T-cell (primary cell): Measurements from ENCODE around the gene ASS1. TPM values are rescaled to one million over a fixed set of nuclear protein-coding genes. Genes with fewer than 3 reads are reported as not detected.

ENCODE experiments used
- ATAC-seq, 4 experiments: fragments of 200-7000 bp in 3 of 4; fragments of 150-1000 bp in 1 of 4; cut with Tn5 transposase; replicated peaks in 1 of 4; 1 replicate in 3 of 4; 2 replicates in 1 of 4; pipeline ENCODE4 v1.10.0; 2021; ENCODE audit warnings: moderate library complexity in 3 of 4, mild to moderate bottlenecking in 2 of 4, moderate number of reproducible peaks in 1 of 4
- CTCF ChIA-PET, 2 donors: fragments of 300-600 bp; sonication (Branson Sonifier 250); formaldehyde crosslinking; loops; one replicate each; lab custom pipeline; 2022; ENCODE audit warnings: antibody characterized with exemption in 2 of 2; lab: Charles Lee
- POLR2A ChIA-PET, 2 donors: fragments of 300-600 bp; sonication (Branson Sonifier 250); formaldehyde crosslinking; loops; one replicate each; lab custom pipeline; 2022; ENCODE audit warnings: antibody characterized with exemption in 2 of 2; lab: Charles Lee
- DNase-seq, 35 experiments: peaks; one replicate each; pipeline versions ENCODE4 v3.0.0 to v3.0.0-alpha.2; 2013 to 2023
- H3K27ac ChIP-seq: one replicate; pipeline ENCODE4 v1.5.1; 2013; ENCODE audit warnings: low read length
- H3K27me3 ChIP-seq, 2 experiments: replicated peaks in 1 of 2; 1 replicate in 1 of 2; 2 replicates in 1 of 2; pipeline versions ENCODE4 v1.6.1 to v1.7.0; 2013; ENCODE audit warnings: low read length in 1 of 2, mixed read lengths in 1 of 2; ENCODE audit not compliant: control insufficient read depth in 2 of 2, insufficient read depth in 2 of 2; ENCODE audit errors: extremely low read depth in 1 of 2
- H3K36me3 ChIP-seq, 2 donors: 1 replicate in 1 of 2; 2 replicates in 1 of 2; pipeline versions ENCODE4 v1.6.1 to v1.7.0; 2013; ENCODE audit warnings: low read length in 1 of 2; ENCODE audit not compliant: control insufficient read depth in 2 of 2, insufficient read depth in 1 of 2; ENCODE audit errors: extremely low read depth in 1 of 2
- H3K4me1 ChIP-seq, 2 experiments: 1 replicate in 1 of 2; 2 replicates in 1 of 2; pipeline versions ENCODE4 v1.6.1 to v1.7.0; 2013; ENCODE audit warnings: low read length in 2 of 2, mixed read lengths in 1 of 2; ENCODE audit not compliant: insufficient read depth in 2 of 2, control insufficient read depth in 1 of 2; ENCODE audit errors: extremely low read depth in 1 of 2
- H3K4me3 ChIP-seq, 2 donors: 1 replicate in 1 of 2; 2 replicates in 1 of 2; pipeline versions ENCODE4 v1.5.1 to v1.7.0; 2013; ENCODE audit warnings: mild to moderate bottlenecking in 2 of 2, low read length in 1 of 2, moderate library complexity in 1 of 2; ENCODE audit not compliant: control insufficient read depth in 1 of 2; ENCODE audit errors: extremely low read depth in 1 of 2
- H3K9me3 ChIP-seq: 2 replicates; pipeline ENCODE4 v1.7.0; 2013
- H3K27ac Mint-ChIP-seq, 2 donors: one replicate each; pipeline ENCODE4 v1.8.0; 2020 to 2021; ENCODE audit warnings: mild to moderate bottlenecking in 2 of 2, mixed read lengths in 2 of 2
- H3K27me3 Mint-ChIP-seq, 2 donors: one replicate each; pipeline ENCODE4 v1.8.0; 2021 to 2022; ENCODE audit warnings: mixed read lengths in 2 of 2
- H3K36me3 Mint-ChIP-seq: one replicate; pipeline ENCODE4 v1.8.0; 2021; ENCODE audit warnings: mixed read lengths
- H3K4me1 Mint-ChIP-seq, 3 donors: one replicate each; pipeline ENCODE4 v1.8.0; 2020 to 2022; ENCODE audit warnings: mixed read lengths in 3 of 3, mild to moderate bottlenecking in 1 of 3
- H3K4me3 Mint-ChIP-seq, 3 donors: one replicate each; pipeline ENCODE4 v1.8.0; 2020 to 2022; ENCODE audit warnings: mild to moderate bottlenecking in 3 of 3, mixed read lengths in 3 of 3, moderate library complexity in 3 of 3
- H3K9me3 Mint-ChIP-seq, 3 donors: one replicate each; pipeline ENCODE4 v1.8.0; 2020 to 2022; ENCODE audit warnings: mixed read lengths in 3 of 3
- WGBS: methylation state at CpG from one replicate; pipeline ENCODE4 v1.1.5; 2013; ENCODE audit warnings: missing lambda C conversion rate; ENCODE audit not compliant: insufficient coverage; 5-methylcytosine and 5-hydroxymethylcytosine counted together
- total RNA-seq, 35 experiments: library from RNA in 6 of 35; stranded (reverse) in 6 of 35; fragments of 120-200 nt in 1 of 35; gene quantifications; one replicate each; pipeline versions ENCODE4 v1.2.1 to v1.2.4 and lab custom pipeline; 2013 to 2026

Gene ASS1
- total RNA-seq, 5 donors from 2014 or later (not counting 1 experiment from before 2014, with no cell fraction given) = 0.92 to 2.1 (median 1.2) TPM; not detected in 2

DNA sequence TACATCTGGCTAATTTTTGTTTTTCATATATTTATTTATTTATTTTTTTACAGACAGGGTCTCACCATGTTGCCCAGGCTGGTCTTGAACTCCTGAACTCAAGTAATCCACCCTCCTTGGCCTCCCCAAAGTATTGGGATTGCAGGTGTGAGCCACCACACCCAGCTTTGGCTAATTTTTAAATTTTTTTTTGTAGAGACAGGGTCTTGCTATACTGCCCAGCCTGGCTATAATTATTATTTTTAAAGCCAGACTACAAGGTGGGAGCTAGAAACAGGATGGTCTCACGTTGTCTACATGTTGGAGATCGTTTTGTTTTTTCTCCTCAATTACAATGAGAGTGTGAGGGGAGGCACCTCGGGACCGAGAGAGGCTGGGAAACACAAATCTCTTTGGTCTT, 23.8 kb downstream of the ASS1 start:
- peaks cover 34 to 70% of the 10 kb centered on the region in 2 donors for H3K27me3 Mint-ChIP-seq
- no peaks in the 10 kb centered on the region for H3K36me3 ChIP-seq
- no peak overlapping the region for H3K27ac Mint-ChIP-seq
- H3K9me3 ChIP-seq = no peaks in the 10 kb centered on the region
- H3K4me1 Mint-ChIP-seq = no peaks in the 10 kb centered on the region
- no peaks in the 10 kb centered on the region for H3K9me3 Mint-ChIP-seq
- no peak overlapping the region for H3K27ac ChIP-seq
- no peak overlapping the region for H3K4me3 Mint-ChIP-seq
- H3K4me3 ChIP-seq = no peak overlapping the region
- no peaks in the 10 kb centered on the region for H3K36me3 Mint-ChIP-seq
- peaks cover 12 to 92% of the 10 kb centered on the region in 2 experiments for H3K27me3 ChIP-seq
- H3K4me1 ChIP-seq = no peaks in the 10 kb centered on the region
- 7% methylated on average over 2 of the region's 4 CpGs for WGBS
- no peak for ATAC-seq
- ChIA-PET POLR2A (no interaction called here), CTCF (no interaction called here)
- no peak for DNase-seq

DNA sequence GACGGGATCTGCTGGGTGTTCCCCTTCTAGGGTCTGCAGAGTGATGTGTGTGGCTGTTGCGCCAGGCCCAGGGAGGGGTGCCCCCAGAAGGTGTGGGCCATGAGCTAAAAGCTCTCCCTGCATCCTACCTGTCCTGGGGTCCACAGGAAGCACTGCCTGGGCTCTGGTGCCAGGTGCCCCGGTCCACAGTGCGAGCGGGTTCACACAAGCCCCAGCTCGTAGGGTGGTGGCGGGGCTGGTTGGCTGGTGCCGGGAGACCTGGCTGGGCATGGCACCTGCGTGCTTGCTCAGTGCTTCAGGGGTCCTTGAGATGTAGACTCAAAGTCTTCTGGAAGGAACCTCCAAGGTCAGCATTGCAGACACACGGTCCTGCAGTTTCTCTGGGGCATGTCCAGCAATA, 25.5 kb downstream of the ASS1 start:
- Histone ChIP-seq H3K27ac (no peak overlapping the region), H3K9me3 (no peaks in the 10 kb centered on the region), H3K4me3 (no peak overlapping the region), H3K4me1 (no peaks in the 10 kb centered on the region), H3K27me3 (peaks cover 13 to 91% of the 10 kb centered on the region in 2 experiments), H3K36me3 (no peaks in the 10 kb centered on the region)
- ATAC-seq (no peak), DNase-seq (no peak)
- Mint-ChIP-seq H3K4me3 (no peak overlapping the region), H3K4me1 (peaks cover 0 to 2% (median 0%) of the 10 kb centered on the region in 3 donors), H3K27ac (no peak overlapping the region), H3K9me3 (no peaks in the 10 kb centered on the region), H3K27me3 (peaks cover 26 to 69% of the 10 kb centered on the region in 2 donors), H3K36me3 (no peaks in the 10 kb centered on the region)
- POLR2A ChIA-PET = no interaction called here
- 91% methylated on average over 8 of the region's 10 CpGs for WGBS
- CTCF ChIA-PET = no interaction called here

DNA sequence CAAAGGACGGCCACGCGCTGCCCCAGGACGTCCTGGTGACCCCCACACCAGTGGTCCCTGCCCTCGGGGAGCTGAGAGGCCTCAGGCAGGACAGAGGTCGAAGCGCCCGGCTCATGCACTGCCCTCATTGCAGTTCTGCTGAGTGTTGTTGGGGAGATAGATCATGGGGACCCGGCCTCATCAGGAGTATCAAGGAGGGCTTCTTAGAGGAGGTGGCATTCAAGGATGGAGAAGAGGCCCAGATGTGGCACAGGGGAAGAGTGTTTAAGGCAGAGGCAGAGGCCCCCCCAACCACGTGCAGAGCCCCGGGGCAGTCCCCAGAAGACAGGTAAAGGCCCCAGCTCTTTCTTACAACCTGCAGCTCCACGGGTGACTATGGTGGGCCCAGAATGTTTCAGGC, 26.2 kb downstream of the ASS1 start:
- no peak overlapping the region for H3K27ac Mint-ChIP-seq
- H3K27me3 Mint-ChIP-seq = peaks cover 26 to 72% of the 10 kb centered on the region in 2 donors
- CTCF ChIA-PET = no interaction called here
- peaks cover 0 to 2% (median 0%) of the 10 kb centered on the region in 3 donors for H3K4me1 Mint-ChIP-seq
- no peaks in the 10 kb centered on the region for H3K36me3 ChIP-seq
- ATAC-seq (no peak), DNase-seq (no peak)
- H3K4me3 Mint-ChIP-seq = no peak overlapping the region
- no peak overlapping the region for H3K27ac ChIP-seq
- peaks cover 13 to 87% of the 10 kb centered on the region in 2 experiments for H3K27me3 ChIP-seq
- no peaks in the 10 kb centered on the region for H3K9me3 ChIP-seq
- POLR2A ChIA-PET = no interaction called here
- H3K36me3 Mint-ChIP-seq = no peaks in the 10 kb centered on the region
- no peak overlapping the region for H3K4me3 ChIP-seq
- H3K9me3 Mint-ChIP-seq = no peaks in the 10 kb centered on the region
- WGBS = 65% methylated on average over 9 of the region's 12 CpGs
- no peaks in the 10 kb centered on the region for H3K4me1 ChIP-seq

DNA sequence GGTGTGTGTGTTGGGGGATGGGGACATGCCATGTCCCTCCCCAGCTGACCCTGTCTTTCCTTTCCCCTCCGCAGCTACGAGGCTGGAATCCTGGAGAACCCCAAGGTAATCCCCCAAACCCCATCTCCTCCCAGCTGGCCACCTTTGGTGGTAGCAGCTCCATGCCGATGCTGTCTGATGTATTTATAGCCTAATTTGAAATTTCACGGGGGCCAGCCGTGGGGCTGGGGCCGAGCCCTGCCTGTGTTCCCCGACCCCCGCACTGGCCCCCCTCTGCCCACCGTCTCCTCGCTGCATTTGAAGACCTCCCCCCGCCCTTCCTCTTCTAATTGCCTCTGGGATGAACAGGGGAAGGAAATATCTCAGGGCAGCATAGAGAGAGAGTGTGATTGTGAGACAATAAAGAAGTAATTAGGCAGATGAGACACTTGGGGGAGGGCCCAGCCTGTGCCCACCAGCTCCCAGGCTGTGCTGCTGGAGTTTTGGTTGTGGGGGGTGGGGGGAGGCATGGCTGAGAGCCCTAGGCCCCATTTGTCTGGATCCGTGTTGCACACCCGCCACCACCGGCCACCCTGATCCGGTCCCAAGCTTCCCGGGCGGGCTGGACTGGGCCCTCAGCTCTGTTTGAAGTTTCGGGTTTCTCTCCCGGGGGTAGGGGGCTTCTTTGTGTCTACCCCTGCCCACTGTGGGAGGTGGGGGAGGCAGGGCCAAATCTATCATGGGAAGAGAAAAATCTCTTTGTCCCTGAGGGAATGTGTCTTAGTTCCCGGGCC, 26.8 kb downstream of the ASS1 start:
- H3K9me3 Mint-ChIP-seq = no peaks in the 10 kb centered on the region
- POLR2A ChIA-PET = no interaction called here
- Histone ChIP-seq H3K27ac (no peak overlapping the region), H3K4me1 (no peaks in the 10 kb centered on the region), H3K9me3 (no peaks in the 10 kb centered on the region), H3K27me3 (peaks cover 13 to 81% of the 10 kb centered on the region in 2 experiments), H3K36me3 (no peaks in the 10 kb centered on the region), H3K4me3 (no peak overlapping the region)
- no peak for ATAC-seq
- no peak for DNase-seq
- peaks cover 26 to 67% of the 10 kb centered on the region in 2 donors for H3K27me3 Mint-ChIP-seq
- no peak overlapping the region for H3K4me3 Mint-ChIP-seq
- H3K27ac Mint-ChIP-seq = no peak overlapping the region
- H3K36me3 Mint-ChIP-seq = no peaks in the 10 kb centered on the region
- peaks cover 0 to 2% (median 0%) of the 10 kb centered on the region in 3 donors for H3K4me1 Mint-ChIP-seq
- CTCF ChIA-PET = interaction anchor here in 1 of 2 donors (0.6 kb wide), 1 partner anchor 919 kb away, joined by 8 read pairs; no protein-coding TSS in a partner anchor
- WGBS = 30% methylated on average over 4 of the region's 20 CpGs

DNA sequence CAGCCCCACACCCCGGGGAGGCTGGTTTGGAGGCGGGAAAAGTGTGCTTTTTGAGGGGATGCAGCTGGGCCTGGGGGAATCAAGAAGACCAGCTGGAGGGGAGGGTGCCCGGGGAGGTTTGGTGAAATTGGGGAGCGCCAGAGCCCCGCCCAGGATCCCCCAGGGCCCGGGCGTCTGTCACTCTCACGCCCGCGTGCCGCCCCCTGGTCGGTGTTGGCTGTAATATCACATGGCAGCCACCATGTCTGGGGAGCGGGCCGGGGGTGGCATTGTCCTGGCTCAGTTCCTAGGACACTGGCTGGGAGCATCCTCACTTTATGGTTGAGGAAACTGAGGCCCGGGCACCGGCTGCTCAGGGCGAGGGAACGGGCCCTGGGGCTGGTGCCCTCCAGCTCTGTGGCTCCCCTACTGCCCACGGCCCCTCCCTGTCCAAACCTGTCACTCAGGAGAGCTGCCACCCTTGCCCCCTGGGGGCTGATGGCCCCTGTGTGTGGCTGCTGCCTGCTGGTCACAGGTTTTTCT, 27.5 kb downstream of the ASS1 start:
- ChIA-PET CTCF (no interaction called here), POLR2A (no interaction called here)
- H3K4me3 ChIP-seq = no peak overlapping the region
- no peak for DNase-seq
- H3K9me3 ChIP-seq = no peaks in the 10 kb centered on the region
- no peak overlapping the region for H3K27ac ChIP-seq
- Mint-ChIP-seq H3K27me3 (peaks cover 25 to 61% of the 10 kb centered on the region in 2 donors), H3K4me3 (no peak overlapping the region), H3K27ac (no peak overlapping the region), H3K9me3 (no peaks in the 10 kb centered on the region), H3K4me1 (peaks cover 0 to 2% (median 0%) of the 10 kb centered on the region in 3 donors), H3K36me3 (no peaks in the 10 kb centered on the region)
- ATAC-seq = no peak
- peaks cover 13 to 75% of the 10 kb centered on the region in 2 experiments for H3K27me3 ChIP-seq
- no peaks in the 10 kb centered on the region for H3K36me3 ChIP-seq
- H3K4me1 ChIP-seq = no peaks in the 10 kb centered on the region
- WGBS = 65% methylated on average over 19 of the region's 19 CpGs

DNA sequence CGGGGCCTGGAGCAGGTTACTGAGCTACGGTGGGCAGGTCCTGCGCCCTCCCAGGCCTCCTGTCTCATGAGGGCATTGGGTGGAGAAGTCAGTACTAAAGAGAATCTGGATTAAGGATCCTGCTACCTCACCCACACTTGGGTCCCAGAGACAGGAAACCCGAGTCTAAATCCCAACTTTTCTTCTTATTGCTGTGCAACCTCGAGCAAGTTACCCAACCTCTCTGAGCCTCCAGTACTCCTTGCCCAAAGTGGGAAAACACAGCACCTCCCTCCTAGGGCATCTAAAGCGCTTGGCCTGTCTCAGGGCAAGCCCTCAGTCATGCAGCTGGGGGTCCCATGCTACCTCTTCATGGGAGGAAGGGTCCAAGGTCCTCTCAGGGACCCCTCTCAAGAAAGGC, 28.2 kb downstream of the ASS1 start:
- Histone ChIP-seq H3K27ac (no peak overlapping the region), H3K27me3 (peaks cover 10 to 74% of the 10 kb centered on the region in 2 experiments), H3K36me3 (no peaks in the 10 kb centered on the region), H3K4me3 (no peak overlapping the region), H3K4me1 (no peaks in the 10 kb centered on the region), H3K9me3 (no peaks in the 10 kb centered on the region)
- WGBS = 60% methylated on average over 1 of the region's 6 CpGs
- Mint-ChIP-seq H3K27ac (no peak overlapping the region), H3K4me1 (peaks cover 0 to 2% (median 0%) of the 10 kb centered on the region in 3 donors), H3K4me3 (no peak overlapping the region), H3K27me3 (peaks cover 18 to 53% of the 10 kb centered on the region in 2 donors), H3K9me3 (no peaks in the 10 kb centered on the region), H3K36me3 (no peaks in the 10 kb centered on the region)
- POLR2A ChIA-PET = no interaction called here
- CTCF ChIA-PET = no interaction called here
- DNase-seq = no peak
- ATAC-seq = no peak
